Breast epithelium (tissue), 4 donors: ENCODE measurements around the gene INIP. TPM values are rescaled to one million over a fixed set of nuclear protein-coding genes. Genes with fewer than 3 reads are reported as not detected.

Experiments
- DNase-seq, 2 donors: peaks; one replicate each; pipeline ENCODE4 v3.0.0-alpha.2; 2019; ENCODE audit warnings: low spot score in 2 of 2
- H3K27ac ChIP-seq, 2 donors: fragments of 200-600 bp; sonication (generic) in 1 of 2; one replicate each; pipeline ENCODE4 v1.5.1; 2016 to 2019; ENCODE audit warnings: mild to moderate bottlenecking in 1 of 2
- H3K27me3 ChIP-seq, 2 donors: fragments of 200-600 bp; sonication (generic) in 1 of 2; one replicate each; pipeline versions ENCODE4 v1.5.1 to v1.6.0; 2017 to 2019; ENCODE audit warnings: control low read depth in 1 of 2, mild to moderate bottlenecking in 1 of 2
- H3K36me3 ChIP-seq: fragments of 200-600 bp; one replicate; pipeline ENCODE4 v1.5.1; 2019
- H3K4me1 ChIP-seq, 2 donors: fragments of 200-600 bp; sonication (generic); one replicate each; pipeline ENCODE4 v1.5.1; 2016 to 2019; ENCODE audit warnings: control low read depth in 1 of 2
- H3K4me3 ChIP-seq, 3 donors: fragments of 200-600 bp; sonication (generic); 1 replicate in 2 of 3; 2 replicates in 1 of 3; pipeline ENCODE4 v1.5.1; 2016 to 2019; ENCODE audit warnings: mild to moderate bottlenecking in 3 of 3, moderate library complexity in 2 of 3
- H3K9me3 ChIP-seq, 2 donors: fragments of 200-600 bp; sonication (generic) in 1 of 2; one replicate each; pipeline ENCODE4 v1.5.1; 2016 to 2019; ENCODE audit warnings: control low read depth in 1 of 2
- POLR2A ChIP-seq: fragments of 450-650 bp; IDR thresholded peaks from one replicate; pipeline ENCODE4 v1.6.1; 2016; ENCODE audit warnings: antibody characterized with exemption, mild to moderate bottlenecking, moderate library complexity
- POLR2AphosphoS5 ChIP-seq, 3 donors: sonication (generic); formaldehyde crosslinking; IDR thresholded peaks; one replicate each; pipeline ENCODE4 v1.6.1; 2017; ENCODE audit warnings: antibody characterized with exemption in 3 of 3
- intact Hi-C: fragments of 100-400 bp; cut with DNase I; formaldehyde crosslinking; loops from one replicate; pipeline ENCODE4 v1.15.1; 2023; ENCODE audit warnings: low total_unique reads
- total RNA-seq, 3 donors: library from RNA; depleted of rRNA; stranded (reverse); fragments of >200 nt; gene quantifications; one replicate each; pipeline ENCODE4 v1.1.0, GENCODE V29; 2016
- TF ChIP-seq, protein P1 (sequence below), 3 donors: fragments of 450-650 bp; IDR thresholded peaks; one replicate each; pipeline ENCODE4 v1.5.1; 2016 to 2017; ENCODE audit warnings: antibody characterized with exemption in 3 of 3, mild to moderate bottlenecking in 3 of 3, moderate library complexity in 3 of 3

INIP gene
- total RNA-seq, 3 donors from 2014 or later: 21.0 to 25.6 (median 21.9) TPM

DNA sequence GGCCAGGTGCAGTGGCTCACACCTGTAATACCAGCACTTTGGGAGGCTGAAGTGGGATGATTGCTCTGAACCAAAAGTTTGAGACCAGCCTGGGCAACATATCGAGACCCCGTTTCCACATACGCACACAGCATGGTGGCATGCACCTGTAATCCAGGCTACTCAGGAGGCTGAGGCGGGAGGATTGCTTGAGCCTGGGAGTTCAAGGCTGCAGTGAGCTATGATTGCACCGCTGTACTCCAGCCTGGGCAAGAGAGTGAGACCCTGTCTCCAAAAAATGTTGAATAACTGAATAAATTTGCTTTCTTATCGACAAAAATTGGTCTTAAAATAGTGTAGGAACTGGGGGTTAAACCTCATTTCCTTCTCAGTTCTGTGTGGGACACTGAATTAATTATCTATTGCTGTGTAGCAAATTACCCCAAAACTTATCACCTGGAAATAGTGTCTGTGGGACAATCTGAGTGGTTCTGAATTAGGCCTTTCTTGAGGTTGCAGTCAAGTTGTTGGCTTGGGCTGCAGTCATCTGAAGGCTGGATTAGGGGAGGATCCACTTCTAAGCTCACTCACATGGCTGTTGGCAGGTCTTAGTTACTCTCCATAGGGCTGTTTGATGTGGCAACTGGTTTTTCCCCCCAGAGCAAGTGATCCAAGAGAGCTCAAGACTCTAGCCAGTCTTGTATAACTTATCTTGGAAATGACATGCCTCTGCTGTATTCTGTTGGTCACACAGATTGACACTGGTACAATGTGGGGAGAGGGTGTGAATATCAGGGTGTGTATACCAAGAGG is 34.6 kb upstream of the INIP start:
- peaks cover 0 to 5% of the 10 kb centered on the region in 2 donors for H3K4me1 ChIP-seq
- intact Hi-C loops: no loop called here
- TF ChIP-seq POLR2A: no peak
- no peak for TF ChIP-seq POLR2AphosphoS5 (IDR thresholded peaks at IDR 0.05)
- TF ChIP-seq, protein P1, sequence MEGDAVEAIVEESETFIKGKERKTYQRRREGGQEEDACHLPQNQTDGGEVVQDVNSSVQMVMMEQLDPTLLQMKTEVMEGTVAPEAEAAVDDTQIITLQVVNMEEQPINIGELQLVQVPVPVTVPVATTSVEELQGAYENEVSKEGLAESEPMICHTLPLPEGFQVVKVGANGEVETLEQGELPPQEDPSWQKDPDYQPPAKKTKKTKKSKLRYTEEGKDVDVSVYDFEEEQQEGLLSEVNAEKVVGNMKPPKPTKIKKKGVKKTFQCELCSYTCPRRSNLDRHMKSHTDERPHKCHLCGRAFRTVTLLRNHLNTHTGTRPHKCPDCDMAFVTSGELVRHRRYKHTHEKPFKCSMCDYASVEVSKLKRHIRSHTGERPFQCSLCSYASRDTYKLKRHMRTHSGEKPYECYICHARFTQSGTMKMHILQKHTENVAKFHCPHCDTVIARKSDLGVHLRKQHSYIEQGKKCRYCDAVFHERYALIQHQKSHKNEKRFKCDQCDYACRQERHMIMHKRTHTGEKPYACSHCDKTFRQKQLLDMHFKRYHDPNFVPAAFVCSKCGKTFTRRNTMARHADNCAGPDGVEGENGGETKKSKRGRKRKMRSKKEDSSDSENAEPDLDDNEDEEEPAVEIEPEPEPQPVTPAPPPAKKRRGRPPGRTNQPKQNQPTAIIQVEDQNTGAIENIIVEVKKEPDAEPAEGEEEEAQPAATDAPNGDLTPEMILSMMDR (IDR thresholded peaks at IDR 0.05): no peak
- no peak for DNase-seq
- no peaks in the 10 kb centered on the region for H3K36me3 ChIP-seq
- H3K9me3 ChIP-seq: no peaks in the 10 kb centered on the region
- H3K4me3 ChIP-seq: peak overlapping the region in 1 of 3 donors; percentile 75
- H3K27ac ChIP-seq: no peak overlapping the region
- no peaks in the 10 kb centered on the region for H3K27me3 ChIP-seq

DNA sequence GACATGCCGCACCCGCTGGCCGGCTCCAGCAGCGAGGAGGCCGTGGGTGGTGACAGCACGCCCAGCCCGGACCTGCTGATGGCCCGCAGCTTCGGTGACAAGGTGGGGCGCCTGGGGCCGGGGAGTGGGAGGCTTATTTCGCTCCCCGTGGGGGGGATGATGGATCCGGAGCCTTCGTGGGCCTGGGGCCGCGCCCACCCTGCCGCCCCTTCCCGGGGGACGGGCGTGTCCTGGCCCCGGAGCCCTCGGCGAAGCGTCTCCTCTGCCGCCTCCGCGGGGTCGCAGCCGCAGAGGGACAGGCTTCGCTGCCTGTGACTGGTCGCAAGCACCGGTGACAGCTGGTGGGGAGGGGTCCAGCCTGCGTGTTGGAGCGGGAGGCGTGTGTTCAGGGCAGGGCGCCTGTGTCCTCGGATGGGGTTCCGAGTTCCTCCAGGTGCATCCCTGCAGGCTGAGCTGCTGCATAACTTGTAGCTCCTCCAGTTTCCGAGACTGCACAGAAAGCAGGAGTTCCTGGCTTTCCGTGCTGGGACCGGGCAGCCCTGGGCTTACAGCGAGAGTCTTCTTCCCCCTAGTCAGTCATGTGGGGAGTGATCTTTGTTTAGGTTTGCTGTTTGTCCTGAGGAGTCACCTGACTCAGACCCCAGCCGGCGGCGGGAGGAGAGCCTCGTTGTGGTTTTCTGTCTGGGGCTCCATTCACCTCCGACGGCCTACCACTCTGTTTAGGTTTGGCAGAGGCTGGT is 33.3 kb upstream of the INIP start:
- no peaks in the 10 kb centered on the region for H3K27me3 ChIP-seq
- no peaks in the 10 kb centered on the region for H3K9me3 ChIP-seq
- peak overlapping the region; percentile 75 to 93 (median 93) for H3K4me3 ChIP-seq
- peak overlapping the region; percentile 71 to 82 for H3K27ac ChIP-seq
- intact Hi-C loops: no loop called here
- no peaks in the 10 kb centered on the region for H3K36me3 ChIP-seq
- TF ChIP-seq POLR2AphosphoS5 (IDR thresholded peaks at IDR 0.05) (no peak), POLR2A (no peak)
- TF ChIP-seq, protein P1 (IDR thresholded peaks at IDR 0.05): no peak
- H3K4me1 ChIP-seq: peaks cover 0 to 5% of the 10 kb centered on the region in 2 donors
- DNase-seq: peak; percentile 41 to 61

DNA sequence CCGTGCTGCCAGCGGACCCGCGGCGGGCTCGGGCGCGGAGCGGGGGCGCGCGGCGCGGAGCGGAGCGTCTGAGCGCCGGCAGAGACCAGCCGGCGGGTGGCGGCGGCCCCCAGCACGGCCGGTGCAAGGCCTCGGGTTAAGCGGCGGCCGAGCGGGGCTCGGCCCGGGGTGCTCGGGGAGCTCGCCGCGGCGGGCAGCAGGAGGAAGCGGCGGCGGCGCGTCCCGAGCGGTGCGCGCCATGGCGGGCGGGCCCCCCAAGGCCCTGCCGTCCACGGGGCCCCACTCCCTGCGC is 32.8 kb upstream of the INIP start:
- intact Hi-C loops: no loop called here
- no peaks in the 10 kb centered on the region for H3K36me3 ChIP-seq
- peaks cover 0 to 5% of the 10 kb centered on the region in 2 donors for H3K4me1 ChIP-seq
- TF ChIP-seq POLR2AphosphoS5 (IDR thresholded peaks at IDR 0.05): no peak
- TF ChIP-seq POLR2A: no peak
- TF ChIP-seq, protein P1 (IDR thresholded peaks at IDR 0.05): no peak
- H3K9me3 ChIP-seq: no peaks in the 10 kb centered on the region
- H3K27me3 ChIP-seq: no peaks in the 10 kb centered on the region
- DNase-seq: no peak
- H3K4me3 ChIP-seq: peak overlapping the region; percentile 75 to 93 (median 93)
- H3K27ac ChIP-seq: peak overlapping the region; percentile 71 to 82

DNA sequence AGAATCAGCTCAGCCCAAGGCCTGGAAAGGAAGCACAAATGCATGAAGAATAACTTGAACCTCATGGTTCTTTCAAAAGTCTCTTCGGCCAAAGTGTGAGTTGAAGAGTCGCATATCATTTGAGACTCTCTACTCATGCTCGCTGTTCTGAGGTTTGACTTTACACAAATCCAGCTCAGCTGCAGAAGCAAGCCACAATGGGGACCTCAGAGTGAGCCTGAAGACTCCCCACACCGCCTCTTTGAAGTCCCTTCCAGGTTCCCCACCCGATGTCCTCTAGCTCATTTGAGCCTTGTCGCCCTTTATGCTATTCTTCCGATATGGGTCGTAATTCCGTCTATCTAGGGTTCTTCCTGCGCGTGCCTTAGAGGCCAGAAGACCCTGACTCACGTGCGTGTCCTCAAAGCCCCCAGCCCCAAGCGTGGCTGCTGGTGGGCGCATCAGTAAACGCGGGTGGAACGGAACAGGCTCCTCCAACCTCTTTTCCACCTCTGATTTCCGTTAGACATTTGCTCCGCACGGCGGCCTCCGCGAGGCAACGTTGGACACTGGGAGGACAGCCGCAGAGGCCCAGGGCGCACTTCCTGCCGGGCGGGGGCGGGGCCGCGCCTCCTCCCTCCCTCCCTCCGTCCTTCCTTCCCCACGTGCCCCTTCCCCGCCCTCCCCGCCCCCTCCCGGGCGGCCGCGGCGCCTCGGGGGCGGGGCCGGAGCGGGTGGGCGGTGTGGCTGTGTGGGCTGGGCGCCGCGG is 32.3 kb upstream of the INIP start, which contains the start of gene SNX30:
SNX30 (plus strand) TSS at position 745 of the 748 bp plus-strand sequence. CDS start 242 bp downstream, outside the sequence.
- Histone ChIP-seq H3K4me1 (peaks cover 0 to 5% of the 10 kb centered on the region in 2 donors), H3K9me3 (no peaks in the 10 kb centered on the region), H3K27me3 (no peaks in the 10 kb centered on the region), H3K36me3 (no peaks in the 10 kb centered on the region), H3K4me3 (peak within 1 kb of the TSS; percentile 75 to 93 (median 93)), H3K27ac (peak within 1 kb of the TSS; percentile 75 to 82)
- intact Hi-C loops: no loop called here
- TF ChIP-seq, protein P1 (IDR thresholded peaks at IDR 0.05): no peak
- TF ChIP-seq POLR2A: no peak
- peak; percentile 67 to 81 (median 75) for TF ChIP-seq POLR2AphosphoS5 (IDR thresholded peaks at IDR 0.05)
- DNase-seq: peak; percentile 81 to 84
